RWPE2 (cell line): ENCODE results near the gene RELT.

Source experiments
- ATAC-seq: fragments of 200-7000 bp; cut with Tn5 transposase; 3 replicates; pipeline ENCODE4 v1.9.1; 2021; ENCODE audit warnings: low read depth
- DNase-seq: peaks from one replicate; pipeline ENCODE4 v3.0.0-alpha.2; 2020; ENCODE audit warnings: low spot score
- H3K27ac ChIP-seq: fragments of 450-650 bp; 2 replicates; pipeline ENCODE4 v1.5.1; 2017; ENCODE audit warnings: mild to moderate bottlenecking; ENCODE audit not compliant: poor library complexity, severe bottlenecking
- H3K27me3 ChIP-seq: fragments of 250-450 bp; sonication (Bioruptor Pico); 2 replicates; pipeline ENCODE4 v1.5.1; 2021; ENCODE audit warnings: mild to moderate bottlenecking, moderate library complexity; ENCODE audit not compliant: insufficient read depth, poor library complexity, severe bottlenecking
- H3K36me3 ChIP-seq: fragments of 250-450 bp; sonication (Bioruptor Pico); 2 replicates; pipeline ENCODE4 v1.5.1; 2020; ENCODE audit warnings: low read depth, mild to moderate bottlenecking, moderate library complexity
- H3K4me1 ChIP-seq: fragments of 250-450 bp; sonication (Bioruptor Pico); 2 replicates; pipeline ENCODE4 v1.5.1; 2021; ENCODE audit warnings: mild to moderate bottlenecking, moderate library complexity; ENCODE audit not compliant: insufficient read depth, poor library complexity, severe bottlenecking
- H3K4me3 ChIP-seq: fragments of 250-450 bp; sonication (Bioruptor Pico); 2 replicates; pipeline ENCODE4 v1.5.1; 2021; ENCODE audit warnings: mild to moderate bottlenecking, moderate library complexity; ENCODE audit not compliant: severe bottlenecking
- H3K9me3 ChIP-seq: fragments of 250-450 bp; sonication (Bioruptor Pico); 2 replicates; pipeline ENCODE4 v1.5.1; 2021; ENCODE audit warnings: mild to moderate bottlenecking, moderate library complexity; ENCODE audit not compliant: severe bottlenecking
- TF ChIP-seq, protein P1 (sequence below): fragments of 450-650 bp; IDR thresholded peaks from one replicate; pipeline ENCODE4 v1.5.1; 2017; ENCODE audit warnings: mild to moderate bottlenecking, moderate library complexity; ENCODE audit not compliant: poor library complexity, severe bottlenecking

The RELT gene

DNA sequence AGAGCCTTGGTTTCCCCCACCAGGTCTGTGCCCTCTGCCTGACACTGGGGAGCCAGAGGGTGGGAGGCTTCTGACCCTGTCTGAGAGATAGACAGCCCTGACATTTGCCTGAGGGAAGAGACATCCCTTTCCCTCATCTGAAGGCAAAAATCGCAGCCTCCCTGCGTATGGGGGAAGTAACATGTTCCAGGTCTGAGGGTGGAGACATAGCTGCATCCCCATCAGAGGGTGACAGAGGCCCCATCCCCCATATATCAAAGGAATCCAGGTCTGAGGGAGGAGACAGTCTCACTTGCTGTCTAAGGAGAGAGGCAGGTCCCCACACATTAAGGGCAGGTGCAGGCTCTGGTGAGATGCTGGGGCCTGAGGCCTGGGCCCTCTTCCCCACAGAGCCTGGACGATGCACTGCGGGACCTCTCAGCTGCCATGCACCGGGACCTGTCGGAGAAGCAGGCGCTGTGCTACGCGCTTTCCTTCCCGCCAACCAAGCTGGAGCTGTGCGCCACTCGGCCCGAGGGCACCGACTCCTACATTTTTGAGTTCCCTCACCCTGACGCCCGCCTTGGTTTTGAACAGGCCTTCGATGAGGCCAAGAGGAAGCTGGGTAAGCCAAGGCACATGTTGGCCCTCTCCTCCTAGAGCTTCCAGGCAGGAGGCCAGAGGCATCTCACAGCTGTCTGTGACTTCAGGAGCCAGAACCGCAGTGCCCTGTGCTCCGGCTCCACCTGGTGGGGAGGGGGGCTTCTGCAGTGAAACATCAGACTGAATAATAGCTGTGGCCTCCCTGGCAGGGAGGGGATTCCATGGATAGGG lies 16.1 kb upstream of the RELT start:
- no peak overlapping the region for H3K27ac ChIP-seq
- H3K4me1 ChIP-seq = no peaks in the 10 kb centered on the region
- peak; percentile 41; the same call in 2 of the 3 replicates for ATAC-seq
- no peak overlapping the region for H3K4me3 ChIP-seq
- H3K36me3 ChIP-seq = peaks cover 11% of the 10 kb centered on the region; the same call in 1 of the 2 replicates
- no peaks in the 10 kb centered on the region for H3K27me3 ChIP-seq
- no peak for DNase-seq
- TF ChIP-seq, protein P1, sequence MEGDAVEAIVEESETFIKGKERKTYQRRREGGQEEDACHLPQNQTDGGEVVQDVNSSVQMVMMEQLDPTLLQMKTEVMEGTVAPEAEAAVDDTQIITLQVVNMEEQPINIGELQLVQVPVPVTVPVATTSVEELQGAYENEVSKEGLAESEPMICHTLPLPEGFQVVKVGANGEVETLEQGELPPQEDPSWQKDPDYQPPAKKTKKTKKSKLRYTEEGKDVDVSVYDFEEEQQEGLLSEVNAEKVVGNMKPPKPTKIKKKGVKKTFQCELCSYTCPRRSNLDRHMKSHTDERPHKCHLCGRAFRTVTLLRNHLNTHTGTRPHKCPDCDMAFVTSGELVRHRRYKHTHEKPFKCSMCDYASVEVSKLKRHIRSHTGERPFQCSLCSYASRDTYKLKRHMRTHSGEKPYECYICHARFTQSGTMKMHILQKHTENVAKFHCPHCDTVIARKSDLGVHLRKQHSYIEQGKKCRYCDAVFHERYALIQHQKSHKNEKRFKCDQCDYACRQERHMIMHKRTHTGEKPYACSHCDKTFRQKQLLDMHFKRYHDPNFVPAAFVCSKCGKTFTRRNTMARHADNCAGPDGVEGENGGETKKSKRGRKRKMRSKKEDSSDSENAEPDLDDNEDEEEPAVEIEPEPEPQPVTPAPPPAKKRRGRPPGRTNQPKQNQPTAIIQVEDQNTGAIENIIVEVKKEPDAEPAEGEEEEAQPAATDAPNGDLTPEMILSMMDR = peak; percentile 36
- H3K9me3 ChIP-seq = no peaks in the 10 kb centered on the region

DNA sequence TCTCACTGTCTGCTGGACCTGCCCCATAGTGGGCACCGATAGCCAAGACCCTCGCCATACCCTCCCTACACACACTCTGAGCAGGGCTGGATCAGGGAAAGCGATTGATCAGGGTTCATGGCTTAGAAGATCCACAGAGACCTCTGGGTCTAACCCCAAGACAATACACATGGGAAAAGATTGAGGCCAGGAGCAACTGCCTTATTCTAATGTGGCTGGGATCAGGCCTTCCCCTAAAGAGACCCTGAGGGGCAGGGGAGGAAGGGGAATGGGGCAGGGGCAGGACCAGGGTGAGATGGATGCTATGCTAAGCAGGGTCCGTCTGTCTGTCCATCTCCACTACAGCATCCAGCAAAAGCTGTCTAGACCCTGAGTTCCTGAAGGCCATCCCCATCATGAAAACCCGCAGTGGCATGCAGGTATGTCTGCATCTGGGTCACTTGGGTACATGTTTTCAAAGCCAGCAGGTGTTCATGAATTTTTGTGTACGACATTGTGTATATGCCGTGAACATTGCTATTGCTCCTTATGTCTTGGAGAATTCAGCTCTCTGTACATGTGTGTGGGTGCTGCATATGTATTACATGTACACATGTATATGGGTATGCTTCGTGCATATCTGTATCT lies 15.3 kb upstream of the RELT start:
- no peak for ATAC-seq
- TF ChIP-seq, protein P1 = no peak
- Histone ChIP-seq H3K4me3 (no peak overlapping the region), H3K9me3 (no peaks in the 10 kb centered on the region), H3K27ac (no peak overlapping the region), H3K36me3 (peaks cover 12% of the 10 kb centered on the region; the same call in 1 of the 2 replicates), H3K4me1 (no peaks in the 10 kb centered on the region), H3K27me3 (no peaks in the 10 kb centered on the region)
- DNase-seq = no peak

DNA sequence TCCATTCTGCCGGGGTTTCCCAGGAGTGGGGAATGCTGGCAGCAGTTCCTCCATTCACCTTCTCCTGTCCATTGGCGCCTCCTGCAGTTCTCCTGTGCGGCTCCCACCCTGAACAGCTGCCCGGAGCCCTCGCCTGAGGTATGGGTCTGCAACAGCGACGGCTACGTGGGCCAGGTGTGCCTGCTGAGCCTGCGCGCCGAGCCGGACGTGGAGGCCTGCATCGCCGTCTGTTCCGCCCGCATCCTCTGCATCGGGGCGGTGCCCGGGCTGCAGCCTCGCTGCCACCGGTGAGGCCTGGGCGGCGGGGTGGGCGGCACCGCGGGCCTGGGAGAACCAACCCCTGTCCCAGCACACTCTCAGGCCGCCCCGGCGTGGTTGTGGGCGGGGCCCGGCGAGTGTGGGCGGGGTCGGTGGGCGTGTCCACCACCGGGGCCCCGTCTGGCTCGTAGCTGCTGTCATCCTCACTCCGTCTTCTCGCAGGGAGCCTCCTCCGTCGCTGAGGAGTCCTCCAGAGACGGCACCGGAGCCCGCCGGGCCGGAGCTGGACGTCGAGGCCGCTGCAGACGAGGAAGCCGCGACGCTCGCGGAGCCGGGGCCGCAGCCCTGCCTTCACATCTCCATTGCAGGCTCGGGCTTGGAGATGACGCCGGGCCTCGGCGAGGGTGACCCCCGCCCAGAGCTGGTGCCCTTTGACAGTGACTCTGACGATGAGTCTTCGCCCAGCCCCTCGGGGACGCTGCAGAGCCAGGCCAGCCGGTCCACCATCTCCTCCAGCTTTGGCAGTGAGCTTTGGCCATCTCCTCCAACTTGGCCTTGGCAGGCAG lies 14.0 kb upstream of the RELT start:
- no peak overlapping the region for H3K27ac ChIP-seq
- ATAC-seq = no peak
- no peak for DNase-seq
- peaks cover 16% of the 10 kb centered on the region; the same call in 1 of the 2 replicates for H3K36me3 ChIP-seq
- no peaks in the 10 kb centered on the region for H3K9me3 ChIP-seq
- TF ChIP-seq, protein P1 = no peak
- H3K4me1 ChIP-seq = no peaks in the 10 kb centered on the region
- no peak overlapping the region for H3K4me3 ChIP-seq
- no peaks in the 10 kb centered on the region for H3K27me3 ChIP-seq

DNA sequence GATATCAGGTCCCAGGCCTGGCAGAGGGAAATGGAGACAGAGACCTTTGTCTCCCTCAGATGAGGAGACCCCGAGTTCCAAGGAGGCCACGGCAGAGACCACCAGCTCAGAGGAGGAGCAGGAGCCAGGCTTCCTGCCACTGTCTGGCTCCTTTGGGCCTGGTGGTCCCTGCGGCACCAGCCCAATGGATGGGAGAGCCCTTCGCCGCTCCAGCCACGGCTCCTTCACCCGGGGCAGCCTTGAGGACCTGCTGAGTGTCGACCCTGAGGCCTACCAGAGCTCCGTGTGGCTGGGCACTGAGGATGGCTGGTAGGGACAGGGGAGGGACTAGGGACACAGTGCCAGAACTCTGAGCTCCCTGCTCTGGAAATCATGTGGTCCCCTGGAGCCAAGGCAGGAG lies 13.1 kb upstream of the RELT start:
- H3K36me3 ChIP-seq = peaks cover 16% of the 10 kb centered on the region; the same call in 1 of the 2 replicates
- TF ChIP-seq, protein P1 = no peak
- no peak for ATAC-seq
- no peaks in the 10 kb centered on the region for H3K9me3 ChIP-seq
- no peak for DNase-seq
- H3K27me3 ChIP-seq = no peaks in the 10 kb centered on the region
- H3K4me1 ChIP-seq = no peaks in the 10 kb centered on the region
- H3K4me3 ChIP-seq = no peak overlapping the region
- H3K27ac ChIP-seq = no peak overlapping the region
